WTC11 (cell line): ENCODE measurements around the gene MGMT. TPM values are rescaled to one million over a fixed set of nuclear protein-coding genes. Genes with fewer than 3 reads are reported as not detected.

Experiments used
- ATAC-seq: fragments of 200-7000 bp; cut with Tn5 transposase; 2 replicates; pipeline ENCODE4 v1.10.0; 2021; ENCODE audit warnings: mild to moderate bottlenecking, moderate library complexity
- CTCF ChIA-PET: fragments of 300-600 bp; sonication (Branson Sonifier 250); formaldehyde crosslinking; loops from one replicate; lab custom pipeline; 2021; ENCODE audit warnings: antibody characterized with exemption; lab: Charles Lee
- POLR2A ChIA-PET: fragments of 350-600 bp; sonication (Branson Sonifier 250); formaldehyde crosslinking; loops from one replicate; lab custom pipeline; 2021; ENCODE audit warnings: antibody characterized with exemption; lab: Charles Lee
- DNase-seq: peaks from one replicate; pipeline ENCODE4 v3.0.0; 2021; ENCODE audit warnings: low spot score
- H3K27ac Mint-ChIP-seq: 2 replicates; pipeline ENCODE4 v1.8.0; 2021; ENCODE audit warnings: mixed read lengths
- H3K27me3 Mint-ChIP-seq: 2 replicates; pipeline ENCODE4 v1.8.0; 2021; ENCODE audit warnings: low read depth, mild to moderate bottlenecking, moderate library complexity, mixed read lengths
- H3K36me3 Mint-ChIP-seq: 2 replicates; pipeline ENCODE4 v1.8.0; 2021; ENCODE audit warnings: mixed read lengths
- H3K4me1 Mint-ChIP-seq: 2 replicates; pipeline ENCODE4 v1.8.0; 2022; ENCODE audit warnings: mixed read lengths
- H3K4me3 Mint-ChIP-seq: 2 replicates; pipeline ENCODE4 v1.8.0; 2021; ENCODE audit warnings: mild to moderate bottlenecking, moderate library complexity, mixed read lengths
- H3K9me3 Mint-ChIP-seq: 2 replicates; pipeline ENCODE4 v1.8.0; 2021; ENCODE audit warnings: mixed read lengths
- CTCF ChIP-seq: fragments of 200-600 bp; IDR thresholded peaks from 2 replicates; pipeline ENCODE4 v1.8.0; 2022; ENCODE audit warnings: antibody characterized with exemption
- FOXP1 ChIP-seq: sonication (generic); formaldehyde crosslinking; IDR thresholded peaks from 2 replicates; pipeline ENCODE4 v1.8.0; 2022; ENCODE audit warnings: missing genetic modification reagents, mild to moderate bottlenecking, moderate library complexity, borderline replicate concordance
- HMGA2 ChIP-seq: fragments of 250-450 bp; sonication (Bioruptor Pico); IDR thresholded peaks from 2 replicates; pipeline ENCODE4 v1.4.0; 2021; ENCODE audit warnings: mild to moderate bottlenecking, moderate library complexity
- NR2C2 ChIP-seq: sonication (generic); formaldehyde crosslinking; IDR thresholded peaks from 2 replicates; pipeline ENCODE4 v1.8.0; 2022; ENCODE audit warnings: mild to moderate bottlenecking, missing genetic modification reagents
- PRRX2 ChIP-seq: fragments of 250-450 bp; sonication (Bioruptor Pico); IDR thresholded peaks from 2 replicates; pipeline ENCODE4 v1.8.0; 2021; ENCODE audit warnings: mild to moderate bottlenecking
- RELA ChIP-seq: sonication (generic); formaldehyde crosslinking; IDR thresholded peaks from 2 replicates; pipeline ENCODE4 v1.8.1; 2022; ENCODE audit warnings: missing genetic modification reagents, mild to moderate bottlenecking, borderline replicate concordance
- SOX15 ChIP-seq: fragments of 250-450 bp; sonication (Bioruptor Pico); IDR thresholded peaks from 2 replicates; pipeline ENCODE4 v1.9.0; 2021; ENCODE audit warnings: mild to moderate bottlenecking
- SP1 ChIP-seq: sonication (generic); formaldehyde crosslinking; conservative IDR thresholded peaks from 2 replicates; pipeline ENCODE4 v1.8.1; 2022; ENCODE audit warnings: missing genetic modification reagents
- ZBTB21 ChIP-seq: sonication (generic); formaldehyde crosslinking; IDR thresholded peaks from 2 replicates; pipeline ENCODE4 v1.8.1; 2023; ENCODE audit warnings: mild to moderate bottlenecking, missing genetic modification reagents, borderline replicate concordance
- ZMAT4 ChIP-seq: fragments of 250-450 bp; sonication (Bioruptor Pico); IDR thresholded peaks from 2 replicates; pipeline ENCODE4 v1.9.0; 2021; ENCODE audit warnings: mild to moderate bottlenecking
- ZNF138 ChIP-seq: sonication (generic); formaldehyde crosslinking; conservative IDR thresholded peaks from 2 replicates; pipeline ENCODE4 v1.8.1; 2022; ENCODE audit warnings: mild to moderate bottlenecking, moderate library complexity, missing genetic modification reagents
- ZNF232 ChIP-seq: sonication (generic); formaldehyde crosslinking; IDR thresholded peaks from 2 replicates; pipeline ENCODE4 v1.8.0; 2022; ENCODE audit warnings: mild to moderate bottlenecking, missing genetic modification reagents
- ZNF281 ChIP-seq: sonication (generic); formaldehyde crosslinking; IDR thresholded peaks from 2 replicates; pipeline ENCODE4 v1.8.0; 2023; ENCODE audit warnings: mild to moderate bottlenecking, missing genetic modification reagents
- ZNF671 ChIP-seq: fragments of 250-450 bp; sonication (Bioruptor Pico); IDR thresholded peaks from 2 replicates; pipeline ENCODE4 v1.8.0; 2021; ENCODE audit warnings: mild to moderate bottlenecking
- total RNA-seq: library from RNA; stranded (reverse); gene quantifications from 3 replicates; pipeline ENCODE4 v1.2.3, GENCODE V29; 2021
- TF ChIP-seq, protein P1 (sequence below): sonication (generic); formaldehyde crosslinking; IDR thresholded peaks from 2 replicates; pipeline ENCODE4 v1.8.1; 2022; ENCODE audit warnings: missing genetic modification reagents, borderline replicate concordance
- TF ChIP-seq, protein P2 (sequence below): sonication (generic); formaldehyde crosslinking; IDR thresholded peaks from 2 replicates; pipeline ENCODE4 v1.8.0; 2022; ENCODE audit warnings: missing genetic modification reagents
- TF ChIP-seq, protein P3 (sequence below): sonication (generic); formaldehyde crosslinking; IDR thresholded peaks from 2 replicates; pipeline ENCODE4 v1.8.1; 2022; ENCODE audit warnings: mild to moderate bottlenecking, missing genetic modification reagents, moderate library complexity, borderline replicate concordance

Gene MGMT
- total RNA-seq, 1 experiment from 2014 or later = 11.8 TPM

- Mint-ChIP-seq H3K27me3 (peaks cover under 1% of the 10 kb centered on the region), H3K4me1 (no peaks in the 10 kb centered on the region)
These were observed 161.8 kb downstream of the MGMT start for GRCh38 chr10:129628823-129629222.

More at GRCh38 chr10:129628823-129629222, 161.8 kb downstream of the MGMT start:
- POLR2A ChIA-PET = no interaction called here
- ATAC-seq = no peak
- H3K4me3 Mint-ChIP-seq = no peak overlapping the region
- DNase-seq = no peak
- TF ChIP-seq CTCF (no peak), ZNF232 (no peak), SOX15 (CRISPR knock-in tag) (no peak), SP1 (CRISPR knock-in tag) (no peak), ZNF138 (CRISPR knock-in tag) (no peak), ZBTB21 (CRISPR knock-in tag) (no peak), RELA (CRISPR knock-in tag) (no peak), NR2C2 (CRISPR knock-in tag) (no peak), ZMAT4 (no peak), FOXP1 (no peak), ZNF671 (CRISPR knock-in tag) (no peak), ZNF281 (CRISPR knock-in tag) (no peak), HMGA2 (CRISPR knock-in tag) (no peak), PRRX2 (no peak)
- TF ChIP-seq, protein P1, sequence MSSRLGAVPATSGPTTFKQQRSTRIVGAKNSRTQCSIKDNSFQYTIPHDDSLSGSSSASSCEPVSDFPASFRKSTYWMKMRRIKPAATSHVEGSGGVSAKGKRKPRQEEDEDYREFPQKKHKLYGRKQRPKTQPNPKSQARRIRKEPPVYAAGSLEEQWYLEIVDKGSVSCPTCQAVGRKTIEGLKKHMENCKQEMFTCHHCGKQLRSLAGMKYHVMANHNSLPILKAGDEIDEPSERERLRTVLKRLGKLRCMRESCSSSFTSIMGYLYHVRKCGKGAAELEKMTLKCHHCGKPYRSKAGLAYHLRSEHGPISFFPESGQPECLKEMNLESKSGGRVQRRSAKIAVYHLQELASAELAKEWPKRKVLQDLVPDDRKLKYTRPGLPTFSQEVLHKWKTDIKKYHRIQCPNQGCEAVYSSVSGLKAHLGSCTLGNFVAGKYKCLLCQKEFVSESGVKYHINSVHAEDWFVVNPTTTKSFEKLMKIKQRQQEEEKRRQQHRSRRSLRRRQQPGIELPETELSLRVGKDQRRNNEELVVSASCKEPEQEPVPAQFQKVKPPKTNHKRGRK (CRISPR knock-in tag) = no peak
- TF ChIP-seq, protein P2, sequence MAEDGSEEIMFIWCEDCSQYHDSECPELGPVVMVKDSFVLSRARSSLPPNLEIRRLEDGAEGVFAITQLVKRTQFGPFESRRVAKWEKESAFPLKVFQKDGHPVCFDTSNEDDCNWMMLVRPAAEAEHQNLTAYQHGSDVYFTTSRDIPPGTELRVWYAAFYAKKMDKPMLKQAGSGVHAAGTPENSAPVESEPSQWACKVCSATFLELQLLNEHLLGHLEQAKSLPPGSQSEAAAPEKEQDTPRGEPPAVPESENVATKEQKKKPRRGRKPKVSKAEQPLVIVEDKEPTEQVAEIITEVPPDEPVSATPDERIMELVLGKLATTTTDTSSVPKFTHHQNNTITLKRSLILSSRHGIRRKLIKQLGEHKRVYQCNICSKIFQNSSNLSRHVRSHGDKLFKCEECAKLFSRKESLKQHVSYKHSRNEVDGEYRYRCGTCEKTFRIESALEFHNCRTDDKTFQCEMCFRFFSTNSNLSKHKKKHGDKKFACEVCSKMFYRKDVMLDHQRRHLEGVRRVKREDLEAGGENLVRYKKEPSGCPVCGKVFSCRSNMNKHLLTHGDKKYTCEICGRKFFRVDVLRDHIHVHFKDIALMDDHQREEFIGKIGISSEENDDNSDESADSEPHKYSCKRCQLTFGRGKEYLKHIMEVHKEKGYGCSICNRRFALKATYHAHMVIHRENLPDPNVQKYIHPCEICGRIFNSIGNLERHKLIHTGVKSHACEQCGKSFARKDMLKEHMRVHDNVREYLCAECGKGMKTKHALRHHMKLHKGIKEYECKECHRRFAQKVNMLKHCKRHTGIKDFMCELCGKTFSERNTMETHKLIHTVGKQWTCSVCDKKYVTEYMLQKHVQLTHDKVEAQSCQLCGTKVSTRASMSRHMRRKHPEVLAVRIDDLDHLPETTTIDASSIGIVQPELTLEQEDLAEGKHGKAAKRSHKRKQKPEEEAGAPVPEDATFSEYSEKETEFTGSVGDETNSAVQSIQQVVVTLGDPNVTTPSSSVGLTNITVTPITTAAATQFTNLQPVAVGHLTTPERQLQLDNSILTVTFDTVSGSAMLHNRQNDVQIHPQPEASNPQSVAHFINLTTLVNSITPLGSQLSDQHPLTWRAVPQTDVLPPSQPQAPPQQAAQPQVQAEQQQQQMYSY (CRISPR knock-in tag) = no peak
- TF ChIP-seq, protein P3, sequence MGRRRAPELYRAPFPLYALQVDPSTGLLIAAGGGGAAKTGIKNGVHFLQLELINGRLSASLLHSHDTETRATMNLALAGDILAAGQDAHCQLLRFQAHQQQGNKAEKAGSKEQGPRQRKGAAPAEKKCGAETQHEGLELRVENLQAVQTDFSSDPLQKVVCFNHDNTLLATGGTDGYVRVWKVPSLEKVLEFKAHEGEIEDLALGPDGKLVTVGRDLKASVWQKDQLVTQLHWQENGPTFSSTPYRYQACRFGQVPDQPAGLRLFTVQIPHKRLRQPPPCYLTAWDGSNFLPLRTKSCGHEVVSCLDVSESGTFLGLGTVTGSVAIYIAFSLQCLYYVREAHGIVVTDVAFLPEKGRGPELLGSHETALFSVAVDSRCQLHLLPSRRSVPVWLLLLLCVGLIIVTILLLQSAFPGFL = no peak
- no peaks in the 10 kb centered on the region for H3K9me3 Mint-ChIP-seq
- CTCF ChIA-PET = no interaction called here
- H3K36me3 Mint-ChIP-seq = no peaks in the 10 kb centered on the region
- no peak overlapping the region for H3K27ac Mint-ChIP-seq
